ENCODE results near the gene CD52.

Gene CD52

GRCh38 chr1:26287811-26288210 is 29.9 kb upstream of the CD52 start:
- Histone ChIP-seq H2AFZ (ENCODE audit: low read length) (no peak overlapping the region), H3K36me3 (ENCODE audit: insufficient read depth, low read length) (peaks cover 13% of the 10 kb centered on the region; the same call in 1 of the 2 replicates), H3K9me2 (ENCODE audit: low read depth, low read length) (no peaks in the 10 kb centered on the region), H3K79me2 (ENCODE audit: insufficient read depth, low read length) (no peaks in the 10 kb centered on the region), H3K4me1 (ENCODE audit: insufficient read depth, low read length, severe bottlenecking) (peaks cover 88% of the 10 kb centered on the region), H3F3A (ENCODE audit: insufficient read depth, low read length) (peaks cover 22% of the 10 kb centered on the region; the same call in 1 of the 2 replicates), H3K4me2 (ENCODE audit: low read length) (peak overlapping the region; percentile 54), H3K9me3 (ENCODE audit: low read length) (no peaks in the 10 kb centered on the region), H4K20me1 (ENCODE audit: insufficient read depth, low read length) (no peaks in the 10 kb centered on the region), H3K4me3 (ENCODE audit: low read depth, low read length, poor library complexity, severe bottlenecking) (no peak overlapping the region), H3K27me3 (ENCODE audit: insufficient read depth, low read length) (no peaks in the 10 kb centered on the region), H3K27ac (ENCODE audit: low read depth, low read length, poor library complexity, severe bottlenecking) (peak overlapping the region; percentile 100), H3K9ac (ENCODE audit: low read length) (peak overlapping the region; percentile 76)
- TF ChIP-seq CTCF (IDR thresholded peaks at IDR 0.05; ENCODE audit: low read length) (no peak), EZH2 (IDR thresholded peaks at IDR 0.05; ENCODE audit: borderline replicate concordance, low read length) (no peak)

- TF ChIP-seq CTCF (IDR thresholded peaks at IDR 0.05; ENCODE audit: low read length) (no peak), EZH2 (IDR thresholded peaks at IDR 0.05; ENCODE audit: borderline replicate concordance, low read length) (no peak)
- no peaks in the 10 kb centered on the region for H3K9me3 ChIP-seq (ENCODE audit: low read length)
- peaks cover 88% of the 10 kb centered on the region for H3K4me1 ChIP-seq (ENCODE audit: insufficient read depth, low read length, severe bottlenecking)
- peak overlapping the region; percentile 76 for H3K9ac ChIP-seq (ENCODE audit: low read length)
- peak overlapping the region; percentile 54 for H3K4me2 ChIP-seq (ENCODE audit: low read length)
- H3K27ac ChIP-seq (ENCODE audit: low read depth, low read length, poor library complexity, severe bottlenecking) = peak overlapping the region; percentile 100
- H3K9me2 ChIP-seq (ENCODE audit: low read depth, low read length) = no peaks in the 10 kb centered on the region
- H4K20me1 ChIP-seq (ENCODE audit: insufficient read depth, low read length) = no peaks in the 10 kb centered on the region
- H3K27me3 ChIP-seq (ENCODE audit: insufficient read depth, low read length) = no peaks in the 10 kb centered on the region
- peak overlapping the region; percentile 2 for H3K4me3 ChIP-seq (ENCODE audit: low read depth, low read length, poor library complexity, severe bottlenecking)
- peaks cover 22% of the 10 kb centered on the region; the same call in 1 of the 2 replicates for H3F3A ChIP-seq (ENCODE audit: insufficient read depth, low read length)
- peaks cover 16% of the 10 kb centered on the region; the same call in 1 of the 2 replicates for H3K36me3 ChIP-seq (ENCODE audit: insufficient read depth, low read length)
- no peaks in the 10 kb centered on the region for H3K79me2 ChIP-seq (ENCODE audit: insufficient read depth, low read length)
- no peak overlapping the region for H2AFZ ChIP-seq (ENCODE audit: low read length)
These were observed 29.3 kb upstream of the CD52 start for GRCh38 chr1:26288311-26288941.

GRCh38 chr1:26289158-26290059 is 28.3 kb upstream of the CD52 start:
- peaks cover 11% of the 10 kb centered on the region; the same call in 1 of the 2 replicates for H3K36me3 ChIP-seq (ENCODE audit: insufficient read depth, low read length)
- peak overlapping the region; percentile 8 for H3K4me3 ChIP-seq (ENCODE audit: low read depth, low read length, poor library complexity, severe bottlenecking)
- peaks cover 81% of the 10 kb centered on the region for H3K4me1 ChIP-seq (ENCODE audit: insufficient read depth, low read length, severe bottlenecking)
- peak overlapping the region; percentile 55 for H3K4me2 ChIP-seq (ENCODE audit: low read length)
- no peaks in the 10 kb centered on the region for H4K20me1 ChIP-seq (ENCODE audit: insufficient read depth, low read length)
- no peaks in the 10 kb centered on the region for H3K9me3 ChIP-seq (ENCODE audit: low read length)
- no peaks in the 10 kb centered on the region for H3K27me3 ChIP-seq (ENCODE audit: insufficient read depth, low read length)
- H3K9me2 ChIP-seq (ENCODE audit: low read depth, low read length) = no peaks in the 10 kb centered on the region
- H2AFZ ChIP-seq (ENCODE audit: low read length) = no peak overlapping the region
- TF ChIP-seq CTCF (IDR thresholded peaks at IDR 0.05; ENCODE audit: low read length) = no peak
- no peak for TF ChIP-seq EZH2 (IDR thresholded peaks at IDR 0.05; ENCODE audit: borderline replicate concordance, low read length)
- H3K27ac ChIP-seq (ENCODE audit: low read depth, low read length, poor library complexity, severe bottlenecking) = peak overlapping the region; percentile 100
- H3F3A ChIP-seq (ENCODE audit: insufficient read depth, low read length) = peaks cover 22% of the 10 kb centered on the region; the same call in 1 of the 2 replicates
- no peaks in the 10 kb centered on the region for H3K79me2 ChIP-seq (ENCODE audit: insufficient read depth, low read length)
- H3K9ac ChIP-seq (ENCODE audit: low read length) = peak overlapping the region; percentile 77
